ENCODE data around the gene SYCP2.

Gene SYCP2

DNA sequence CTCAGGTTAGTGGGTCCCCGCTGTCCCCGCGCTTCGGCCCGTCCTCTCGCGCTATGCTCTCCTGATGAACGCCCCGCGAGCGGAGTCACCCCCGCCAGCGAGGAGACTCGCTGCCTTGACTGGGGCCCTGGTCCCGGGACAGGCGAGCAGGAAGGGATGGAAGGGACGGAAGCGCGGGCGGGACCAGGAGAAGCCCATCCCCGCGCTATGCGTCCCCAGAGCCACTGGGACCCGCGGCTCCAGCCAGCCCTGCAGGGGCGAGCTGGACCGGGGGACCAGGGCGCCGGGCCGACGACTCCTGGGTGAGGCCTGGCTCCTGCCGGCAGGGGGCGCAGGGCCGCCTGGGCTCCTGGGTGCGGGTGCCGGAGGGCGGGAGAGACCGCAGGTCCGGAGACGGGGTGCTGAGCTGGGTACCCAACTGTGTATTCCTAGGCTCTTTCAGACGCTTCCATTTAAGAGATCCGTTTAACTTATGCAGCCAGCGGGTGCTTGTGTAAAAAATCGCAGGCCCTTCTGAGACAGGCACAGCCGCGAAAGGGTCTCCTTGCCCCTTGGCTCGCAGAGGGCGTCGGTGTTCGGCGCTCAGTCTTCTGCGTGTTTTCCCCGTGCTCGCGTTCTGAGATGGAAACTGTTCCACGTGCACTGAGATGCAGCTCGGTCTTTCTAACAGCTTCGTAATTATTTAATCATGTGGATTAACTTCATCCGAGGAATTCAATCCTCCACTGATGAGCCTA lies 580 bp upstream of the SYCP2 start:
- TF ChIP-seq, protein P1, sequence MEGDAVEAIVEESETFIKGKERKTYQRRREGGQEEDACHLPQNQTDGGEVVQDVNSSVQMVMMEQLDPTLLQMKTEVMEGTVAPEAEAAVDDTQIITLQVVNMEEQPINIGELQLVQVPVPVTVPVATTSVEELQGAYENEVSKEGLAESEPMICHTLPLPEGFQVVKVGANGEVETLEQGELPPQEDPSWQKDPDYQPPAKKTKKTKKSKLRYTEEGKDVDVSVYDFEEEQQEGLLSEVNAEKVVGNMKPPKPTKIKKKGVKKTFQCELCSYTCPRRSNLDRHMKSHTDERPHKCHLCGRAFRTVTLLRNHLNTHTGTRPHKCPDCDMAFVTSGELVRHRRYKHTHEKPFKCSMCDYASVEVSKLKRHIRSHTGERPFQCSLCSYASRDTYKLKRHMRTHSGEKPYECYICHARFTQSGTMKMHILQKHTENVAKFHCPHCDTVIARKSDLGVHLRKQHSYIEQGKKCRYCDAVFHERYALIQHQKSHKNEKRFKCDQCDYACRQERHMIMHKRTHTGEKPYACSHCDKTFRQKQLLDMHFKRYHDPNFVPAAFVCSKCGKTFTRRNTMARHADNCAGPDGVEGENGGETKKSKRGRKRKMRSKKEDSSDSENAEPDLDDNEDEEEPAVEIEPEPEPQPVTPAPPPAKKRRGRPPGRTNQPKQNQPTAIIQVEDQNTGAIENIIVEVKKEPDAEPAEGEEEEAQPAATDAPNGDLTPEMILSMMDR (IDR thresholded peaks at IDR 0.05; ENCODE audit: low read depth, low read length), result no peak
- TF ChIP-seq EZH2phosphoT487 (IDR thresholded peaks at IDR 0.05; ENCODE audit: low read depth), result no peak
- Histone ChIP-seq H4K20me1 (ENCODE audit: insufficient read depth, low read length) (no peaks in the 10 kb centered on the region), H3K4me3 (ENCODE audit: low read length) (no peak overlapping the region), H3K27ac (ENCODE audit: low read length) (no peak overlapping the region), H3K79me2 (ENCODE audit: low read length) (no peaks in the 10 kb centered on the region), H3K9ac (ENCODE audit: low read length) (no peak overlapping the region), H3K36me3 (replicated peaks; ENCODE audit: low read depth, low read length) (no peaks in the 10 kb centered on the region), H3K9me3 (ENCODE audit: insufficient read depth, low read length) (no peaks in the 10 kb centered on the region), H2AFZ (ENCODE audit: low read depth, low read length) (no peak overlapping the region), H3K27me3 (ENCODE audit: low read depth, low read length) (no peaks in the 10 kb centered on the region), H3K4me2 (ENCODE audit: low read length) (no peak overlapping the region), H3K4me1 (ENCODE audit: low read length) (no peaks in the 10 kb centered on the region)

DNA sequence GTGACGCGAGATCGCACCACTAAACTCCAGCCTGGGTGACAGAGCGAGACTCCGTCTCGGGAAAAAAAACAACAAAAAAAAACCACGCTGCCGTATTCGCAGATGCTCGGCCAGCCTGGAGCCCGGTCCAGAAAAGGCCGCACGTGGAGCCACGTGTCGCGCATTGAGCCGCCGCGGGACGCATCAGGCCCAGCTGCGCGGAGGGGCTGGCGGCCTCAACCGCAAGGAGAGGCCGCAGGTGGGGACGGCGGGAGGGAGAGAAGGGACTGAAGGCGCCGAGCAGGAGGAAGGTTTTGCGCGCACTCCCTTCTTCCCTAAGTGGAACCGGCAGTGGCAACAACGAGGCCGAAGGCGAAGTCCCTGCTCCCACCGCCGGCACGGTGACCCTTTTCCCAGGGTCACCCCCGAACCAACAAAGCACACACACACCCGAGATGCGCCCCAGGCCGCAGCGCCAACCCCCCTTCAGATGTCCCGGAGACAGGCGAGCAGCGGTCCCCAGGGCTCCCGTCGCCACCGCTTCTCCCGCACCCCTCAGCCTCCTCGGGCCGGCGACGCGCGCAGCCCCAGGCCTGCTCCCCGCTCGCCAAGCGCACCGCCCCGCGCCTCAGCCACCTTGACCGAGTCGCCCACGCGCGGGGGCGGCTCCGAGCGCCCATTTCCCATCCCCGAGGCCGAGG lies 681 bp downstream of the SYCP2 start:
- no peaks in the 10 kb centered on the region for H3K36me3 ChIP-seq (replicated peaks; ENCODE audit: low read depth, low read length)
- H3K27ac ChIP-seq (ENCODE audit: low read length), result no peak overlapping the region
- H3K27me3 ChIP-seq (ENCODE audit: low read depth, low read length), result 0 out of 2 replicates have a peak, but pooled peaks cover 2% of the 10 kb centered on the region
- H3K4me2 ChIP-seq (ENCODE audit: low read length), result no peak overlapping the region
- no peak overlapping the region for H2AFZ ChIP-seq (ENCODE audit: low read depth, low read length)
- TF ChIP-seq EZH2phosphoT487 (IDR thresholded peaks at IDR 0.05; ENCODE audit: low read depth), result no peak
- TF ChIP-seq, protein P1 (IDR thresholded peaks at IDR 0.05; ENCODE audit: low read depth, low read length), result no peak
- H3K4me1 ChIP-seq (ENCODE audit: low read length), result no peaks in the 10 kb centered on the region
- no peaks in the 10 kb centered on the region for H4K20me1 ChIP-seq (ENCODE audit: insufficient read depth, low read length)
- no peak overlapping the region for H3K4me3 ChIP-seq (ENCODE audit: low read length)
- no peaks in the 10 kb centered on the region for H3K79me2 ChIP-seq (ENCODE audit: low read length)
- no peaks in the 10 kb centered on the region for H3K9me3 ChIP-seq (ENCODE audit: insufficient read depth, low read length)
- no peak overlapping the region for H3K9ac ChIP-seq (ENCODE audit: low read length)

- Histone ChIP-seq H3K27ac (ENCODE audit: low read length) (no peak overlapping the region), H3K27me3 (ENCODE audit: low read depth, low read length) (peaks cover 11% of the 10 kb centered on the region; the same call in 1 of the 2 replicates), H3K79me2 (ENCODE audit: low read length) (no peaks in the 10 kb centered on the region), H3K4me2 (ENCODE audit: low read length) (no peak overlapping the region), H3K36me3 (replicated peaks; ENCODE audit: low read depth, low read length) (no peaks in the 10 kb centered on the region), H3K4me3 (ENCODE audit: low read length) (no peak overlapping the region), H2AFZ (ENCODE audit: low read depth, low read length) (no peak overlapping the region), H3K9ac (ENCODE audit: low read length) (no peak overlapping the region), H3K4me1 (ENCODE audit: low read length) (no peaks in the 10 kb centered on the region), H4K20me1 (ENCODE audit: insufficient read depth, low read length) (no peaks in the 10 kb centered on the region), H3K9me3 (ENCODE audit: insufficient read depth, low read length) (no peaks in the 10 kb centered on the region)
- TF ChIP-seq, protein P1 (IDR thresholded peaks at IDR 0.05; ENCODE audit: low read depth, low read length), result no peak
- no peak for TF ChIP-seq EZH2phosphoT487 (IDR thresholded peaks at IDR 0.05; ENCODE audit: low read depth)
Observed at GRCh38 chr20:59931511-59932312, 1.7 kb downstream of the SYCP2 start.

DNA sequence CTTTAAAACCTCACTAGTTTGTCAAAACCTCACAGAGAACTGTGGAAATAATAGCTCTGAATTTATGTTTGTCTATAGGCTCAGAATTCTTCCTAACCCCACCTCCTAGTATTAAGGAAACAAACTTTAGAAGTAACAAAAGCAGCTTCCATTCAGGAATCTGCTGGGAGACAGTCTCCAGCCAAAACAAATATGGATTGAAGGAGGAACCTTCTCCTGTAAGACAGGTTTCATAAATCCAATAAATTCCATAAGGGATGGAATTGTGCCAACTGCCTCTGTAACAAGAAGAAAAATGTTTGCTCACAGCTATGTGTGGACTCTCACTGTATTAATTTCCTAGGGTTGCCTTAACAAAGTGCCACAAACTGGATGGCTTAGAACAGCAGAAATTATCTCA lies 7.5 kb downstream of the SYCP2 start:
- H2AFZ ChIP-seq (ENCODE audit: low read depth, low read length), result no peak overlapping the region
- H3K36me3 ChIP-seq (replicated peaks; ENCODE audit: low read depth, low read length), result no peaks in the 10 kb centered on the region
- TF ChIP-seq EZH2phosphoT487 (IDR thresholded peaks at IDR 0.05; ENCODE audit: low read depth), result no peak
- TF ChIP-seq, protein P1 (IDR thresholded peaks at IDR 0.05; ENCODE audit: low read depth, low read length), result no peak
- no peak overlapping the region for H3K9ac ChIP-seq (ENCODE audit: low read length)
- H3K4me1 ChIP-seq (ENCODE audit: low read length), result no peaks in the 10 kb centered on the region
- H3K27me3 ChIP-seq (ENCODE audit: low read depth, low read length), result peaks cover 41% of the 10 kb centered on the region
- H3K27ac ChIP-seq (ENCODE audit: low read length), result no peak overlapping the region
- H3K9me3 ChIP-seq (ENCODE audit: insufficient read depth, low read length), result no peaks in the 10 kb centered on the region
- H4K20me1 ChIP-seq (ENCODE audit: insufficient read depth, low read length), result no peaks in the 10 kb centered on the region
- H3K4me2 ChIP-seq (ENCODE audit: low read length), result no peak overlapping the region
- H3K79me2 ChIP-seq (ENCODE audit: low read length), result no peaks in the 10 kb centered on the region
- no peak overlapping the region for H3K4me3 ChIP-seq (ENCODE audit: low read length)
